Activated naive CD4-positive, alpha-beta T cell treated with anti-CD3 and anti-CD28 coated beads, Interleukin-2, amount 50 U/mL, for 72 hours (primary cell): ENCODE measurements around the gene HMGN3. TPM values are rescaled to one million over a fixed set of nuclear protein-coding genes. Genes with fewer than 3 reads are reported as not detected.

Experiments
- ATAC-seq, 2 donors: fragments of 150-1000 bp; cut with Tn5 transposase; 2 replicates each; pipeline ENCODE4 v1.10.0; 2021; ENCODE audit warnings: mild to moderate bottlenecking in 2 of 2, moderate library complexity in 2 of 2
- DNase-seq, 2 donors: peaks; one replicate each; pipeline ENCODE4 v3.0.0; 2021 to 2022; ENCODE audit warnings: low spot score in 2 of 2
- H3K27ac Mint-ChIP-seq, 2 donors: one replicate each; pipeline ENCODE4 v1.8.0; 2022; ENCODE audit warnings: mild to moderate bottlenecking in 2 of 2, mixed read lengths in 2 of 2
- H3K36me3 Mint-ChIP-seq, 2 donors: one replicate each; pipeline ENCODE4 v1.8.0; 2022; ENCODE audit warnings: mixed read lengths in 2 of 2
- H3K9me3 Mint-ChIP-seq, 2 donors: one replicate each; pipeline ENCODE4 v1.8.0; 2022; ENCODE audit warnings: mixed read lengths in 2 of 2
- total RNA-seq, 2 donors: library from RNA; stranded (reverse); gene quantifications; one replicate each; pipeline ENCODE4 v1.2.3, GENCODE V29; 2022

The HMGN3 gene
- total RNA-seq, 2 donors from 2014 or later, result 49.8 to 57.0 TPM

GRCh38 chr6:79240509-79240908 is 6.0 kb upstream of the HMGN3 start:
- DNase-seq, result no peak
- H3K36me3 Mint-ChIP-seq, result no peaks in the 10 kb centered on the region
- H3K27ac Mint-ChIP-seq, result no peak overlapping the region
- H3K9me3 Mint-ChIP-seq, result no peaks in the 10 kb centered on the region
- no peak for ATAC-seq

- no peak for DNase-seq
- Mint-ChIP-seq H3K9me3 (no peaks in the 10 kb centered on the region), H3K36me3 (peaks cover 0 to 2% of the 10 kb centered on the region in 2 donors), H3K27ac (no peak overlapping the region)
- no peak for ATAC-seq
Observed at GRCh38 chr6:79239536-79240168, 5.2 kb upstream of the HMGN3 start.

GRCh38 chr6:79238919-79239318 is 4.4 kb upstream of the HMGN3 start:
- Mint-ChIP-seq H3K36me3 (peaks cover 0 to 9% of the 10 kb centered on the region in 2 donors), H3K27ac (no peak overlapping the region), H3K9me3 (no peaks in the 10 kb centered on the region)
- ATAC-seq (no peak), DNase-seq (no peak)

GRCh38 chr6:79236711-79237110 is 2.2 kb upstream of the HMGN3 start:
- no peaks in the 10 kb centered on the region for H3K9me3 Mint-ChIP-seq
- H3K36me3 Mint-ChIP-seq, result peaks cover 0 to 12% of the 10 kb centered on the region in 2 donors
- DNase-seq, result no peak
- H3K27ac Mint-ChIP-seq, result no peak overlapping the region
- ATAC-seq, result no peak

- ATAC-seq (peak; percentile 80 to 84), DNase-seq (peak; percentile 66 to 78)
- Mint-ChIP-seq H3K27ac (peak overlapping the region; percentile 94 to 95), H3K9me3 (no peaks in the 10 kb centered on the region), H3K36me3 (peaks cover 5 to 12% of the 10 kb centered on the region in 2 donors)
Observed at GRCh38 chr6:79233611-79234149, 802 bp downstream of the HMGN3 start.

- Mint-ChIP-seq H3K27ac (peak overlapping the region; percentile 81 to 94), H3K36me3 (peaks cover 5 to 12% of the 10 kb centered on the region in 2 donors)
Observed at GRCh38 chr6:79232696-79233462, 1.6 kb downstream of the HMGN3 start.

GRCh38 chr6:79231666-79232065 is 2.8 kb downstream of the HMGN3 start:
- Mint-ChIP-seq H3K27ac (no peak overlapping the region), H3K9me3 (no peaks in the 10 kb centered on the region), H3K36me3 (peaks cover 5 to 12% of the 10 kb centered on the region in 2 donors)
- DNase-seq, result no peak
- ATAC-seq, result no peak

More at GRCh38 chr6:79232696-79233462, 1.6 kb downstream of the HMGN3 start:
- ATAC-seq, result no peak
- DNase-seq, result no peak
- no peaks in the 10 kb centered on the region for H3K9me3 Mint-ChIP-seq

GRCh38 chr6:79231101-79231500 is 3.4 kb downstream of the HMGN3 start:
- Mint-ChIP-seq H3K9me3 (no peaks in the 10 kb centered on the region), H3K27ac (no peak overlapping the region), H3K36me3 (peaks cover 5 to 12% of the 10 kb centered on the region in 2 donors)
- ATAC-seq, result no peak
- DNase-seq, result no peak

GRCh38 chr6:79230149-79230548 is 4.3 kb downstream of the HMGN3 start:
- Mint-ChIP-seq H3K36me3 (peaks cover 5 to 12% of the 10 kb centered on the region in 2 donors), H3K9me3 (no peaks in the 10 kb centered on the region), H3K27ac (no peak overlapping the region)
- ATAC-seq, result no peak
- DNase-seq, result no peak

GRCh38 chr6:79227445-79227844 is 7.0 kb downstream of the HMGN3 start:
- ATAC-seq (no peak), DNase-seq (no peak)
- no peaks in the 10 kb centered on the region for H3K9me3 Mint-ChIP-seq
- peaks cover 0 to 5% of the 10 kb centered on the region in 2 donors for H3K36me3 Mint-ChIP-seq
- no peak overlapping the region for H3K27ac Mint-ChIP-seq

GRCh38 chr6:79226660-79227059 is 7.8 kb downstream of the HMGN3 start:
- no peak for DNase-seq
- Mint-ChIP-seq H3K27ac (no peak overlapping the region), H3K36me3 (peaks cover 0 to 5% of the 10 kb centered on the region in 2 donors), H3K9me3 (no peaks in the 10 kb centered on the region)
- ATAC-seq, result no peak

GRCh38 chr6:79225717-79226599 is 8.5 kb downstream of the HMGN3 start:
- H3K27ac Mint-ChIP-seq, result no peak overlapping the region
- DNase-seq, result no peak
- no peak for ATAC-seq
- no peaks in the 10 kb centered on the region for H3K9me3 Mint-ChIP-seq
- peaks cover 0 to 9% of the 10 kb centered on the region in 2 donors for H3K36me3 Mint-ChIP-seq

- ATAC-seq (no peak), DNase-seq (no peak)
- peaks cover 3 to 4% of the 10 kb centered on the region in 2 donors for H3K9me3 Mint-ChIP-seq
- no peak overlapping the region for H3K27ac Mint-ChIP-seq
- H3K36me3 Mint-ChIP-seq, result peaks cover 0 to 4% of the 10 kb centered on the region in 2 donors
Observed at GRCh38 chr6:79223611-79224404, 10.7 kb downstream of the HMGN3 start.

- Mint-ChIP-seq H3K27ac (no peak overlapping the region), H3K9me3 (peaks cover 0 to 6% of the 10 kb centered on the region in 2 donors), H3K36me3 (peaks cover 0 to 4% of the 10 kb centered on the region in 2 donors)
- DNase-seq (no peak), ATAC-seq (no peak)
Observed at GRCh38 chr6:79215213-79215824, 19.2 kb downstream of the HMGN3 start.

GRCh38 chr6:79212859-79213258 is 21.6 kb downstream of the HMGN3 start:
- ATAC-seq, result no peak
- Mint-ChIP-seq H3K36me3 (peaks cover 0 to 4% of the 10 kb centered on the region in 2 donors), H3K9me3 (no peaks in the 10 kb centered on the region), H3K27ac (no peak overlapping the region)
- no peak for DNase-seq

- Mint-ChIP-seq H3K9me3 (no peaks in the 10 kb centered on the region), H3K36me3 (peaks cover 9 to 22% of the 10 kb centered on the region in 2 donors), H3K27ac (no peak overlapping the region)
- no peak for ATAC-seq
- no peak for DNase-seq
Observed at GRCh38 chr6:79208816-79209215, 25.7 kb downstream of the HMGN3 start.
